Coronary artery (tissue), 2 donors: ENCODE results near the gene COMMD10.

Experiments
- DNase-seq: peaks from one replicate; pipeline ENCODE4 v3.0.0-alpha.2; 2017; ENCODE audit warnings: low spot score
- H3K27ac ChIP-seq, 2 donors: fragments of 200-600 bp; sonication (generic); one replicate each; pipeline ENCODE4 v1.5.1; 2016 to 2019
- H3K4me3 ChIP-seq: fragments of 200-600 bp; sonication (generic); 2 replicates; pipeline ENCODE4 v1.5.1; 2016; ENCODE audit warnings: mild to moderate bottlenecking, moderate library complexity
- CTCF ChIP-seq: fragments of 200-600 bp; sonication (generic); IDR thresholded peaks from one replicate; pipeline ENCODE4 v1.5.1; 2019; ENCODE audit warnings: antibody characterized with exemption

The COMMD10 gene

DNA sequence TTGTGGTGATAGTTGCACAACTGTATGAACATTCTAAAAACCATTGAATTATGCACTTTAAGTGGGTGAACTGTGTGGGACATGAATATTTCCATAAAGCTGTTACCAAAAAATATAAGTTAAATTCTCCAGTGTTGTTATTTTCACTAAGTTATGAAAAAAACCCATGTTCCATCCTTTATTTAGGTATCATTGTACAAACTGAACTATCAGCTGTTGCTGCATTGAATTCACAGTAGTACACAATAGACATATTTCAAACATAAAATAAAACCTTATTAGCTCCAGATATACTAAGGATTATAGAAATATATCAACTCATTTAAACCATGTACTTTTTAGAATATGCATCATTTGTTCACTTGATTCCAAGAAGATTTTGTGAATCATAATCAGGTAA, 192.1 kb downstream of the COMMD10 start:
- TF ChIP-seq CTCF, result no peak
- Histone ChIP-seq H3K27ac (no peak overlapping the region), H3K4me3 (no peak overlapping the region)
- DNase-seq, result no peak

- DNase-seq, result no peak
- H3K4me3 ChIP-seq, result no peak overlapping the region
- no peak for TF ChIP-seq CTCF
- H3K27ac ChIP-seq, result no peak overlapping the region
These were observed 195.5 kb downstream of the COMMD10 start for GRCh38 chr5:116280149-116280803.

DNA sequence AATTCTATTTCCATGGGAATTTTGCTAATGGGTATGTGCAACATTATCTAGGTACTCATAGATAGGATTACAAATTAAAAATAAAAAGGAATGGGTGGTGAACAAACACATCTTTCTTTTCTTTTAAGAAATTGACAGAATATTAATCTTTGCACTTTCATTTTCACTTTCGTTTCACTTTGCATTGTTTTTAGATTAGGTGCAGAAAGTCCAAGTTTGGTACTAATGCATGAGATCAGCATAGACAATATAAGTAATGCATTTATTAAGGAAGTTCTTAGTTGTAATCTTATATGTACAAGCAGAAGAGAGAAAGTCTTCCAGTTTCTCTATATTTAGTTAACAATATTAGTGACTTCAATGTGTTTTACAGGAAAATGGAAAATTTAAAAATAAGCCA, 196.5 kb downstream of the COMMD10 start:
- Histone ChIP-seq H3K4me3 (no peak overlapping the region), H3K27ac (no peak overlapping the region)
- DNase-seq, result no peak
- no peak for TF ChIP-seq CTCF

DNA sequence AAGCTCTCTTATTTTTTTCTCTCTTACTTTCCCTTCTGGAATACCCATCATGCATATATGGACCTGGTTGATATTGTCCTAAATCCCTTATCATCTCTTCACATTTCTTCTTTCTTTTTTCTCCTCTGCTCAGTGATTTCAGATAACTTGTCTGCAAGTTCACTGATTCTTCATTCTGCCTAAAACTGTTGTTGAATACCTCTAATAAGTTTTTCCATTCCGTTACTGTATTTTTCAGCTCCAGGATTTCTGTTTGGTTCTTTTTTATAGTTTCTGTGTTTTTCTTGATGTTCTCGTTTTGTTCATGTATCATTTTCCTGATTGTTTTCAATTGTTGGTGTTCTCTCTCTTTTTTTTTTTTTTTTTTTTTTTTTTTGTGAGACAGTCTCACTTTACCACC, 203.7 kb downstream of the COMMD10 start:
- Histone ChIP-seq H3K4me3 (no peak overlapping the region), H3K27ac (no peak overlapping the region)
- no peak for TF ChIP-seq CTCF
- no peak for DNase-seq

GRCh38 chr5:116289276-116289675, 204.5 kb downstream of the COMMD10 start:
- no peak for DNase-seq
- TF ChIP-seq CTCF, result no peak

GRCh38 chr5:116291271-116291670, 206.4 kb downstream of the COMMD10 start:
- no peak for DNase-seq
- Histone ChIP-seq H3K4me3 (no peak overlapping the region), H3K27ac (no peak overlapping the region)
- TF ChIP-seq CTCF, result no peak

More at GRCh38 chr5:116289276-116289675, 204.5 kb downstream of the COMMD10 start:
- Histone ChIP-seq H3K27ac (no peak overlapping the region), H3K4me3 (no peak overlapping the region)

DNA sequence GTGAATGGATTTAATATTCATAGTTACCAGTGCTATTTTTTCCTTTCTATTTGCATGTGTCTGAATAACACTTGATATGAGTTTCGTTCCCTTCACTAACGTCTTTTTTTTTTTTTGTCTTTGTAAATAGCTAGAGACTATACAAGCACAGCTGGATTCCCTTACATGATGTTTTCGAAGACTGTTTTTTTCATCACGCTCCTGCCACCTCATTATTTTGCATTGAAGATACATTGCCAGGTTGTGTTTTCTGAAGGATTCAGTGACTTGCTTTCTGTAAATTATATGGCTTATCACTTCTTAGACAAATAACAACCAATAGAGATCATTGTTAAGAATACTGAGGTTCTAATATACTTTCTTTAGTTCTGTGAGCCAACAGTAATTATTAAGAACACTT, 207.5 kb downstream of the COMMD10 start:
- H3K27ac ChIP-seq, result no peak overlapping the region
- no peak for TF ChIP-seq CTCF
- H3K4me3 ChIP-seq, result no peak overlapping the region
- no peak for DNase-seq
